BLaER1 (cell line): ENCODE measurements around the gene ZNF512B.

Experiments
- H3K27ac ChIP-seq: shearing (Covaris generic); formaldehyde crosslinking; 2 replicates; pipeline ENCODE4 v1.8.1; 2022
- H3K27me3 ChIP-seq: shearing (Covaris generic); formaldehyde crosslinking; 2 replicates; pipeline ENCODE4 v1.8.1; 2022
- H3K36me3 ChIP-seq: shearing (Covaris generic); formaldehyde crosslinking; 2 replicates; pipeline ENCODE4 v1.8.1; 2022
- H3K4me1 ChIP-seq: shearing (Covaris generic); formaldehyde crosslinking; 2 replicates; pipeline ENCODE4 v1.8.1; 2022
- H3K4me2 ChIP-seq: shearing (Covaris generic); formaldehyde crosslinking; 2 replicates; pipeline ENCODE4 v1.8.1; 2022
- H3K4me3 ChIP-seq: shearing (Covaris generic); formaldehyde crosslinking; 2 replicates; pipeline ENCODE4 v1.8.1; 2022
- H3K9ac ChIP-seq: shearing (Covaris generic); formaldehyde crosslinking; 2 replicates; pipeline ENCODE4 v1.8.1; 2022
- H3K9me3 ChIP-seq: shearing (Covaris generic); formaldehyde crosslinking; 2 replicates; pipeline ENCODE4 v1.8.1; 2022
- H4K20me1 ChIP-seq: shearing (Covaris generic); formaldehyde crosslinking; 2 replicates; pipeline ENCODE4 v1.8.1; 2022
- Cebpa-rat ChIP-seq: shearing (Covaris generic); IDR thresholded peaks from 2 replicates; pipeline ENCODE4 v1.8.1; 2022

ZNF512B gene

GRCh38 chr20:63957004-63957689 lies 12.6 kb downstream of the ZNF512B start:
- Histone ChIP-seq H3K9ac (peak overlapping the region; percentile 75), H4K20me1 (peaks cover 50% of the 10 kb centered on the region), H3K27ac (peak overlapping the region; percentile 71), H3K9me3 (no peaks in the 10 kb centered on the region), H3K36me3 (peaks cover 37% of the 10 kb centered on the region), H3K4me3 (peak overlapping the region; percentile 94), H3K4me2 (peak overlapping the region; percentile 98), H3K4me1 (peaks cover 58% of the 10 kb centered on the region), H3K27me3 (no peaks in the 10 kb centered on the region)
- TF ChIP-seq Cebpa-rat, result no peak

DNA sequence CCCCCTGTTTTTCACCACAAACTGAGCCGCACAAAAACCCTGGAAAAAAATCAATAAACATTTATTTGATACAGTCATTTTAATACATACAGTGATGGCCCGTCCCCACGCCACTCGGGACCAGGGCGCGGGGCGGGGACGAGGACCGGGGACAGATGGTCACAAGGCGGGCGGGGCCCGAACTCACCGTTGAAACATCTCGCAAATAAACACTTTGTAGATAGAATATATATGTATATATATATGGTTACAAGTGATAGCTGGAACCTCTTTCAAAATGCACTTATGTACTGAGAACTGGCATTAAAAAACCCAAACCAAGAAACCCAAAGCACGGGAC lies 13.1 kb downstream of the ZNF512B start:
- peaks cover 63% of the 10 kb centered on the region for H3K4me1 ChIP-seq
- peak overlapping the region; percentile 71 for H3K27ac ChIP-seq
- H3K36me3 ChIP-seq, result peaks cover 32% of the 10 kb centered on the region
- H3K4me3 ChIP-seq, result peak overlapping the region; percentile 94
- TF ChIP-seq Cebpa-rat, result no peak
- peak overlapping the region; percentile 98 for H3K4me2 ChIP-seq
- peak overlapping the region; percentile 75 for H3K9ac ChIP-seq
- no peaks in the 10 kb centered on the region for H3K27me3 ChIP-seq
- peaks cover 55% of the 10 kb centered on the region for H4K20me1 ChIP-seq
- no peaks in the 10 kb centered on the region for H3K9me3 ChIP-seq

DNA sequence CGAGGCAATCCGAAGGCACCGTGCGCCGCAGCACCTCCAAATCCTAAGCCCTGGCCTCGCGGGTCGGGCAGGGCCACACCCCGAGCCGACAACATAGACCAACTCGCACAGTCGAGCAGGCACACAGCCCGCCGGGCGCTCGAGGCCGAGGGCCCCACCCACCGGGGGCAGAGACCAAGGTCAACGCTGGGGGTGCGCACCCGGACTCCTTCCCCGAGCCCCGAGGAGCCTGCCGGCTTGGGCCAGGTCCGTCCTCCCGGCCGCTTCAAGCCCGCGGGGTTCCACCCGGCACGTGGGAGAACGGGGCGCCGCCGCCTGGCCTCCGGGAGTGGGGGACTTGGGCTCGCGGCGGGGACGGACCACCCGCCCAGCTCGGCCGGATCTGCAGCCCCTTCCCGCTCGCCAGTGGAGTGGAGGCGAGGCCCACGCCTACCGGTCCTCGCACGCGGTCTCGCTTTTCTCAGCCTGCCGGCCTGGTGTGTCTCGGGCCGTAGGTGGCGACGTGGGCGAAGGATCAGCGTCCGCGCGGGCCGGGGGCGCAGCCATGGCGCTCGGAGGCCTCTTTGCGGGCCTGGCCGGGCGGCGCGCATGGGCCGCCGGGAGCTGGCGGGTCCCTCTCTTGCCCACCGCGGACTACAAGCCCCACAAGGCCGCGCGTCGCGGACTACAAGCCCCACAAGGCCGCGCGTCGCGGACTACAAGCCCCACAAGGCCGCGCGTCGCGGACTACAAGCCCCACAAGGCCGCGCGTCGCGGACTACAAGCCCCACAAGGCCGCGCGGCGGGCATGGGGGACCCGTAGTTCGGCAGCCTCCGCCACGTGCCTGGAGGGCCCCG lies 13.7 kb downstream of the ZNF512B start, which contains the start of gene UCKL1:
Gene UCKL1 (minus strand): TSS at position 590 of the 837 bp plus-strand sequence. CDS start 44 bp downstream, at position 546.
- H4K20me1 ChIP-seq, result peaks cover 61% of the 10 kb centered on the region
- H3K4me2 ChIP-seq, result peak within 1 kb of the TSS; percentile 98
- peak within 1 kb of the TSS; percentile 95 for H3K27ac ChIP-seq
- H3K36me3 ChIP-seq, result peaks cover 26% of the 10 kb centered on the region
- peak within 1 kb of the TSS; percentile 94 for H3K4me3 ChIP-seq
- no peaks in the 10 kb centered on the region for H3K27me3 ChIP-seq
- H3K4me1 ChIP-seq, result peaks cover 69% of the 10 kb centered on the region
- no peaks in the 10 kb centered on the region for H3K9me3 ChIP-seq
- TF ChIP-seq Cebpa-rat, result no peak
- H3K9ac ChIP-seq, result peak within 1 kb of the TSS; percentile 95

DNA sequence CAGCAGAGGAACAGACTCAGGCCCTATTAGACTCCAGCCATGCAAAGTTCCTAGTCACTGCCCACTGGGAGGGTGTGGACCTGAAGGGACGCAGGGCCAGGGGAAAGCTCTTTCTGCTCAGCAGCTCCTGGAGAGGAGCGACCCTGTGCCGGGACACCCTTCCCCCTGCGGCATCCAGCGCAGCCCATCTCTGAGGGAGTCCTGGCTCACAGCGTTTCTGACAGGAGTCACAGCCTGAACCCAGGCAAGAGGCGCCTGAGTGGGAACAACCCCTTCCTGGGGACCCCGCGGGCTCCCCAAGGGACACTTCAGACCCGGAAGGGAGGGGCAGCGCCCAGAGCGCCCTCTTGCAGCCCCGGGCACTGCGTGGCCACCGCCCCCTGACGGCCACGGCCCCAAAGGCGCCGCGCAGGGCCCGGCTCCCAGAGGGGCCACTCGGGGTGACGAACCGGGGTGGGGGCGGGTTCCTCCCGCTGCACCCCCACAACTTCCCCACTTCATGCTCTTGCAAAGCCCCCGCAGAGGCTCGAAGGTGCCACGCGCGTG lies 14.4 kb downstream of the ZNF512B start:
- Histone ChIP-seq H3K9ac (peak overlapping the region; percentile 95), H3K36me3 (peaks cover 24% of the 10 kb centered on the region), H4K20me1 (peaks cover 68% of the 10 kb centered on the region), H3K4me1 (peaks cover 76% of the 10 kb centered on the region), H3K4me3 (peak overlapping the region; percentile 94), H3K27me3 (no peaks in the 10 kb centered on the region), H3K9me3 (no peaks in the 10 kb centered on the region), H3K4me2 (peak overlapping the region; percentile 96), H3K27ac (peak overlapping the region; percentile 95)
- TF ChIP-seq Cebpa-rat, result no peak

DNA sequence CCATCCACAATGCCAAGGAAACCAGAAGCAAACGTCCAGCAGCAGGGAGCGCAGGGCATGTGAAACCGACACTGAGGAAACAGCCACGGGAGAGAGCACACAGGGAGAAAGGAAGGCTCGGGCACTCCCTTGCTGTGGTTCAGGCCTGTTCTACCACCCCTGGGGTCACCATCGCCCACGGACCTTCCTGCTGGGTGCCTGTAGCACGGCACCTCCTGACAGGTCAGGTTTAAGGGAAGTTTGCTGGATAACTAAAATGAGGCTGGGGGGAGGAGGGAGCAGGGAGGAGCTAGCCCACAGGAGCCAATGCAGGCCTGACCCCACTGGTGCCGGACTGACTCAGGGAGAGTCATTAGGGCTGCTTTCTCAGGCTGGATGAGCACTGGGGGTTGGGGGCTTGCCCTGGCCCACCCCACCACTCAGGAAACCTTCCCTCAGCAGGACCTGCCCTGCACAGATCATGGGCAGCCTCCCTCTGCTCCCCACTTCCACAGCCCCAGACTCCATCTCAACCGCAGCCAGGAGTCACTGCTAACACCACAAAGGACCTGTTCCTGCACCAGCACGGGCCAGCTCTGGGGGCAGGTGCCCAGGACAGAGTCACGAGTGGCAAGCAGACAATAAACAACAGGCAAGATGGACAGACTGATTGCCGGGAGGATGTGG lies 15.8 kb downstream of the ZNF512B start:
- peak overlapping the region; percentile 95 for H3K9ac ChIP-seq
- TF ChIP-seq Cebpa-rat, result no peak
- no peaks in the 10 kb centered on the region for H3K9me3 ChIP-seq
- H3K36me3 ChIP-seq, result peaks cover 10% of the 10 kb centered on the region
- H3K4me2 ChIP-seq, result peak overlapping the region; percentile 96
- peak overlapping the region; percentile 95 for H3K27ac ChIP-seq
- peak overlapping the region; percentile 94 for H3K4me3 ChIP-seq
- H4K20me1 ChIP-seq, result peaks cover 74% of the 10 kb centered on the region
- no peaks in the 10 kb centered on the region for H3K27me3 ChIP-seq
- peaks cover 89% of the 10 kb centered on the region for H3K4me1 ChIP-seq

- Histone ChIP-seq H3K36me3 (0 out of 2 replicates have a peak, but pooled peaks cover 5% of the 10 kb centered on the region), H4K20me1 (peaks cover 82% of the 10 kb centered on the region), H3K27ac (peak overlapping the region; percentile 81), H3K9me3 (no peaks in the 10 kb centered on the region), H3K27me3 (no peaks in the 10 kb centered on the region), H3K4me2 (peak overlapping the region; percentile 96), H3K9ac (peak overlapping the region; percentile 75; the same call in 1 of the 2 replicates), H3K4me3 (0 out of 2 replicates have a peak overlapping the region, but pooled peaks have one; percentile 60), H3K4me1 (peaks cover 88% of the 10 kb centered on the region)
- no peak for TF ChIP-seq Cebpa-rat
Observed at GRCh38 chr20:63952769-63953168, 17.0 kb downstream of the ZNF512B start.

GRCh38 chr20:63952210-63952535 lies 17.6 kb downstream of the ZNF512B start:
- no peaks in the 10 kb centered on the region for H3K27me3 ChIP-seq
- peak overlapping the region; percentile 75; the same call in 1 of the 2 replicates for H3K9ac ChIP-seq
- H3K9me3 ChIP-seq, result no peaks in the 10 kb centered on the region
- 0 out of 2 replicates have a peak, but pooled peaks cover 6% of the 10 kb centered on the region for H3K36me3 ChIP-seq
- peaks cover 88% of the 10 kb centered on the region for H4K20me1 ChIP-seq
- H3K4me3 ChIP-seq, result peak overlapping the region; percentile 60
- peak overlapping the region; percentile 81 for H3K27ac ChIP-seq
- peak overlapping the region; percentile 96 for H3K4me2 ChIP-seq
- TF ChIP-seq Cebpa-rat, result no peak
- H3K4me1 ChIP-seq, result peaks cover 88% of the 10 kb centered on the region

DNA sequence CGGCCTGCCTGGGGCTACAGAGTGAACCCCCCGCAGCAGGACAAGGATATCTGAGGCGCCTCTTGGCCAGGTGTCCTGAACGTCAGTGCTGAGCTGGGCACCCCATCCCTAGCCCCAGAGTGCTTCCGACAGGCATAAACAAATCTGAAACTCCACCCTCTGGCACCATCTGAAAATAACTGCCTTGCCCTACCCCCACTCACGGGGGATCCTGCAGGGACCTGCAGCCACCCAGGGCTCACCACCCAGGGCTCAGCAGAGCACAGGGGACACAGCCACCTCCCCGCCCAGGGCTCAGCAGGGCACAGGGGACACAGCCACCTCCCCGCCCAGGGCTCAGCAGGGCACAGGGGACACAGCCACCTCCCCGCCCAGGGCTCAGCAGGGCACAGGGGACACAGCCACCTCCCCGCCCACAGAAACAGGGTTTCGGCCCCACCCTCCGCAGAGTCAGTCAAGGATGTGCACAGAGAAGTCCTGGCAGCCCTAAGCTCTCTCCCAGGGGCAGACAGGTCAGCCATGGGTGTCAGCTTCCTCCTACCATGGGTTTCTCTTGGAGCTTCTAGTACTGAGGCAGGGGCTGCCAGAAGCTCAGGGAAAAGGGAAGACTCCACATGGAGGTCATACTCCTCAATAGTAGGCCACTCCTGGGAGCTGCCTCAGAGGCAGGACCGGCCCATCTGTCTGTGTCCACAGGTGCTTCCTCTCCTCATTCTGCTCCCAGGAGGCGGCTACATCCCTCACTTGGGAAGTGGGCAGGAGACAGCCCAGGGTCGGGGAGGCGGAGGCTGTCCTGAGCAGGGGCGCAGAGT lies 18.1 kb downstream of the ZNF512B start:
- Histone ChIP-seq H3K27ac (peak overlapping the region; percentile 81), H3K36me3 (0 out of 2 replicates have a peak, but pooled peaks cover 9% of the 10 kb centered on the region), H3K4me2 (peak overlapping the region; percentile 96), H4K20me1 (peaks cover 94% of the 10 kb centered on the region), H3K4me3 (peak overlapping the region; percentile 60), H3K9me3 (no peaks in the 10 kb centered on the region), H3K27me3 (no peaks in the 10 kb centered on the region), H3K4me1 (peaks cover 88% of the 10 kb centered on the region), H3K9ac (peak overlapping the region; percentile 75)
- TF ChIP-seq Cebpa-rat, result no peak
